Fibroblast of lung (primary cell): Measurements from ENCODE around the gene HTRA2. TPM values are rescaled to one million over a fixed set of nuclear protein-coding genes. Genes with fewer than 3 reads are reported as not detected.

Experiments used
- DNase-seq, 2 donors: peaks; one replicate each; pipeline versions ENCODE4 v3.0.0 to v3.0.0-alpha.2; 2010; ENCODE audit warnings: low read depth in 2 of 2
- H2AFZ ChIP-seq: 2 replicates; pipeline ENCODE4 v1.5.1; 2012; ENCODE audit warnings: low read length, control low read depth, inconsistent platforms
- H3K27ac ChIP-seq: 2 replicates; pipeline ENCODE4 v1.5.1; 2011; ENCODE audit warnings: low read length, control low read depth; ENCODE audit not compliant: insufficient read depth
- H3K27me3 ChIP-seq: 2 replicates; pipeline ENCODE4 v1.5.1; 2011; ENCODE audit warnings: mild to moderate bottlenecking, low read length; ENCODE audit not compliant: control insufficient read depth, insufficient read depth
- H3K36me3 ChIP-seq: 2 replicates; pipeline ENCODE4 v1.5.1; 2011; ENCODE audit warnings: low read length; ENCODE audit not compliant: control insufficient read depth, insufficient read depth
- H3K4me1 ChIP-seq: 2 replicates; pipeline ENCODE4 v1.5.1; 2011; ENCODE audit warnings: low read length; ENCODE audit not compliant: control insufficient read depth, insufficient read depth; ENCODE audit errors: extremely low read depth
- H3K4me2 ChIP-seq: 2 replicates; pipeline ENCODE4 v1.5.1; 2011; ENCODE audit warnings: low read length, control low read depth; ENCODE audit not compliant: insufficient read depth; ENCODE audit errors: extremely low read depth
- H3K4me3 ChIP-seq, 4 experiments: fragments of 200-600 bp in 1 of 4; sonication (generic) in 1 of 4; replicated peaks in 1 of 4; 2 replicates each; pipeline ENCODE4 v1.5.1; 2011 to 2016; ENCODE audit warnings: low read length in 4 of 4, low read depth in 3 of 4, mild to moderate bottlenecking in 3 of 4, control low read depth in 2 of 4, inconsistent platforms in 1 of 4, mixed read lengths in 1 of 4; ENCODE audit not compliant: insufficient read depth in 1 of 4; ENCODE audit errors: control extremely low read depth in 1 of 4
- H3K79me2 ChIP-seq: 2 replicates; pipeline ENCODE4 v1.5.1; 2012; ENCODE audit warnings: mild to moderate bottlenecking, low read length, inconsistent platforms; ENCODE audit not compliant: control insufficient read depth, insufficient read depth
- H3K9ac ChIP-seq: 2 replicates; pipeline ENCODE4 v1.5.1; 2011; ENCODE audit warnings: mild to moderate bottlenecking, low read length, control low read depth; ENCODE audit not compliant: insufficient read depth
- H3K9me3 ChIP-seq: 2 replicates; pipeline ENCODE4 v1.5.1; 2012; ENCODE audit warnings: low read depth, low read length; ENCODE audit not compliant: control insufficient read depth, insufficient read depth
- H4K20me1 ChIP-seq: 2 replicates; pipeline ENCODE4 v1.5.1; 2011; ENCODE audit warnings: low read length; ENCODE audit not compliant: control insufficient read depth, insufficient read depth; ENCODE audit errors: extremely low read depth
- CTCF ChIP-seq, 2 donors: IDR thresholded peaks in 1 of 2; conservative IDR thresholded peaks in 1 of 2; 1 replicate in 1 of 2; 2 replicates in 1 of 2; pipeline ENCODE4 v1.5.1; 2011 to 2012; ENCODE audit warnings: low read length in 2 of 2, control low read depth in 1 of 2, inconsistent platforms in 1 of 2, low read depth in 1 of 2, mild to moderate bottlenecking in 1 of 2
- EZH2 ChIP-seq: IDR thresholded peaks from 2 replicates; pipeline ENCODE4 v1.5.1; 2012; ENCODE audit warnings: low read length, control low read depth, mild to moderate bottlenecking; ENCODE audit errors: missing control alignments
- polyA plus RNA-seq, 2 donors: library from polyadenylated mRNA; depleted of rRNA in 1 of 2; stranded (reverse) in 1 of 2; unstranded in 1 of 2; fragments of >200 nt; gene quantifications; 2 replicates each; pipeline ENCODE4 v1.2.1, GENCODE V29; 2011 to 2012; ENCODE audit warnings: missing spikeins in 1 of 2
- total RNA-seq: library from RNA; depleted of rRNA; stranded (reverse); fragments of >200 nt; gene quantifications from 2 replicates; pipeline ENCODE4 v1.2.1, GENCODE V29; 2014

The HTRA2 gene
- total and polyA plus RNA-seq, 2 donors (not counting 1 experiment from before 2014, with no cell fraction given): 18.8 to 45.7 TPM

- no peak overlapping the region for H3K4me3 ChIP-seq
- peaks cover 4% of the 10 kb centered on the region for H3K4me1 ChIP-seq
- no peaks in the 10 kb centered on the region for H3K27me3 ChIP-seq
- H3K79me2 ChIP-seq: peaks cover 3% of the 10 kb centered on the region
- no peaks in the 10 kb centered on the region for H4K20me1 ChIP-seq
- no peaks in the 10 kb centered on the region for H3K9me3 ChIP-seq
- no peak overlapping the region for H3K9ac ChIP-seq
- no peak overlapping the region for H3K27ac ChIP-seq
- no peak overlapping the region for H3K4me2 ChIP-seq
- peaks cover 4% of the 10 kb centered on the region for H3K36me3 ChIP-seq
- H2AFZ ChIP-seq: no peak overlapping the region
- no peak for TF ChIP-seq CTCF (conservative IDR thresholded peaks at IDR 0.05 in 1 of 2, IDR thresholded peaks at IDR 0.05 in 1 of 2; ENCODE audit: low read depth in 1 of 2, low read length in 2 of 2)
- TF ChIP-seq EZH2: no peak
- no peak for DNase-seq
Observed at GRCh38 chr2:74556831-74557370, 27.2 kb downstream of the HTRA2 start.

- Histone ChIP-seq H3K4me2 (no peak overlapping the region), H3K79me2 (peaks cover 3% of the 10 kb centered on the region), H3K27me3 (no peaks in the 10 kb centered on the region), H3K9ac (no peak overlapping the region), H3K36me3 (peaks cover 4% of the 10 kb centered on the region), H3K9me3 (no peaks in the 10 kb centered on the region), H3K4me3 (no peak overlapping the region), H3K27ac (no peak overlapping the region), H3K4me1 (peaks cover 4% of the 10 kb centered on the region), H2AFZ (no peak overlapping the region), H4K20me1 (no peaks in the 10 kb centered on the region)
- DNase-seq: no peak
- TF ChIP-seq CTCF (conservative IDR thresholded peaks at IDR 0.05 in 1 of 2, IDR thresholded peaks at IDR 0.05 in 1 of 2; ENCODE audit: low read depth in 1 of 2, low read length in 2 of 2) (no peak), EZH2 (no peak)
Observed at GRCh38 chr2:74558284-74559230, 28.8 kb downstream of the HTRA2 start.

GRCh38 chr2:74559912-74560311 is 30.2 kb downstream of the HTRA2 start:
- no peaks in the 10 kb centered on the region for H3K27me3 ChIP-seq
- peaks cover 6% of the 10 kb centered on the region for H3K4me1 ChIP-seq
- no peaks in the 10 kb centered on the region for H3K9me3 ChIP-seq
- peaks cover 3% of the 10 kb centered on the region for H3K79me2 ChIP-seq
- TF ChIP-seq CTCF (conservative IDR thresholded peaks at IDR 0.05 in 1 of 2, IDR thresholded peaks at IDR 0.05 in 1 of 2; ENCODE audit: low read depth in 1 of 2, low read length in 2 of 2): no peak
- no peak for TF ChIP-seq EZH2
- no peak overlapping the region for H3K4me2 ChIP-seq
- no peaks in the 10 kb centered on the region for H4K20me1 ChIP-seq
- no peak for DNase-seq
- H3K36me3 ChIP-seq: peaks cover 4% of the 10 kb centered on the region
- no peak overlapping the region for H3K9ac ChIP-seq
- no peak overlapping the region for H3K4me3 ChIP-seq
- H2AFZ ChIP-seq: no peak overlapping the region
- no peak overlapping the region for H3K27ac ChIP-seq
